HUES64 (cell line): Measurements from ENCODE around the gene CXCL17.

Experiments
- H3K27ac ChIP-seq: 2 replicates; pipeline ENCODE4 v1.7.0; 2013; ENCODE audit warnings: low read depth, low read length, inconsistent platforms
- H3K27me3 ChIP-seq: 2 replicates; pipeline ENCODE4 v1.6.1; 2013; ENCODE audit warnings: mild to moderate bottlenecking, low read length; ENCODE audit not compliant: insufficient read depth
- H3K36me3 ChIP-seq: 2 replicates; pipeline ENCODE4 v1.6.1; 2013; ENCODE audit warnings: mild to moderate bottlenecking, low read length; ENCODE audit not compliant: insufficient read depth
- H3K4me1 ChIP-seq: 2 replicates; pipeline ENCODE4 v1.6.1; 2013; ENCODE audit warnings: mild to moderate bottlenecking, low read length, moderate library complexity; ENCODE audit not compliant: insufficient read depth
- H3K4me3 ChIP-seq: 2 replicates; pipeline ENCODE4 v1.5.1; 2013; ENCODE audit warnings: mild to moderate bottlenecking, low read length, moderate library complexity
- H3K9ac ChIP-seq: 2 replicates; pipeline ENCODE4 v1.6.1; 2013; ENCODE audit warnings: mild to moderate bottlenecking, low read depth, low read length
- H3K9me3 ChIP-seq: 2 replicates; pipeline ENCODE4 v1.6.1; 2013; ENCODE audit warnings: low read depth, low read length; ENCODE audit not compliant: insufficient read depth
- WGBS: fragments of 150-250, 120-280 bp; methylation state at CpG from one replicate; pipeline ENCODE4 v1.1.7; 2013; ENCODE audit warnings: missing lambda C conversion rate; 5-methylcytosine and 5-hydroxymethylcytosine counted together

The CXCL17 gene

GRCh38 chr19:42423462-42424344 is 19.0 kb downstream of the CXCL17 start:
- Histone ChIP-seq H3K27me3 (peaks cover 58% of the 10 kb centered on the region), H3K9ac (peak overlapping the region; percentile 50; the same call in 1 of the 2 replicates), H3K9me3 (no peaks in the 10 kb centered on the region), H3K27ac (no peak overlapping the region), H3K4me3 (peak overlapping the region; percentile 60), H3K36me3 (no peaks in the 10 kb centered on the region), H3K4me1 (no peaks in the 10 kb centered on the region; the same call in 1 of the 2 replicates)
- 30% methylated on average over 63 of the region's 65 CpGs for WGBS

DNA sequence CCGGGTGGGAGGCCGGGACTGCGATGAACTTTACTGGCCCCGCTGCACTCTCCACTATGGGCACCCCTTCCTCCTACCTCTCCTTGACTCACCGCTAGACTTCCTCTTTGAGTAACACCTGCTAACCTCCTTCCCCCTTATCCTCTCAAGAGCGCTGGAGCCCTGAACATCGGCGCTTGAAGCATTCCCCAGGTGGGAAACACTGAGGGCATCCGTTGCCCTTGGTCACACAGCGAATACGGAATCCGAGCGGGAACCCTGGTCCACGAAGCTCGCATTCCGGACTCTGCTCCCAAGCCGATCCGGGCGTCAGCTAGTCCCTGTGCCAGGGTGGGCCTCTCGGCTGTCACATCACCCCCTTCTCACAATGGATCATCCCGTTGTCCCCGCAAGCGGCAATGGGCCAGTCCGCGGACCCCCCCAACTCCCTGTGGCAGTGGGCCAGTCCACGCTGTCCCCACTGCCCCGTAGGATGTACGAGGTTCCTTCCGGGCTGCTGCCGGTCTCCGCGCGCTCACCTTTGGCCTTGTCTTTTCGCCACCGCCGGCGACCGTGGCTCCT is 19.8 kb downstream of the CXCL17 start:
- H3K4me1 ChIP-seq = no peaks in the 10 kb centered on the region
- WGBS = 5% methylated on average over 38 of the region's 38 CpGs

DNA sequence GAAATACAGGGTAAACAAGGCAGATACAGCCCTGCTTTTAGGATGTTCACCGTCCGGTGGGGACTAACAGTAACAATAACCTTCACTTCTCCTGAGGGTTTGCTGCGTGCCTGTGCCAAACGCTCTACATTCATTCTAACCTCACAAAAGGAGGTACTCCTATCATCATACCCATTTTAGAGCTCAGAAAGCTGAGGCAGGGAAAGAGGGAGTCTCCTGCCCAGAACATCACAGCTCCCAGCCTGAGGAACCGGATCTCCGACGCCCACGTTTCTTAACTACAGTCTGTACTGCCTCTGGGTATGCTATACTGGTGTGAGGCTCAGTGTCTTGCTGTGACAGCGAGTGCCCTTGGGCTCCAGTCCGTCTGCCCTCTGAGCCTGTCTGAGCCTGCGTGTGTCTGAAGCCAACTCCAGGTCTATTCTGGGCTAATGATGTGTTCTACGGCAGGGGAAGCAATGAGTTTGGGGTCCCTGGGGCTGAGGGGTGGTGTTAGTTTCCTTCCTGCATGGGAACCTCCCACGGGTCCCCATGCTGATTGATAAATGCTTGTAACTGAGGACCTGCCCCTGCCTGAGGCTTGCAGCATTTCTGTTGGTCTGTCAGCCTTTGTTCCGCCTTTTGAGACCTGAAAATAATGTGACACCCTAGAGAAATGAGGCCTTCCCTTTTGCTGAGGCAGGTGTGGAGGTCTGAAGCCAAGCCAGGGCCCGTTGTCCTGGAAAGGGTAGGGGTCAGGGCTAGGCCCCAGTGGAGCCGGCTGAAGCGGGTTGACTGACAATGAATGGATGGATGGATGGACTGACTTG is 20.4 kb downstream of the CXCL17 start:
- H3K4me3 ChIP-seq = peak overlapping the region; percentile 60
- no peak overlapping the region for H3K27ac ChIP-seq
- no peaks in the 10 kb centered on the region for H3K36me3 ChIP-seq
- peaks cover 58% of the 10 kb centered on the region for H3K27me3 ChIP-seq
- WGBS = 80% methylated on average over 17 of the region's 17 CpGs
- no peaks in the 10 kb centered on the region for H3K9me3 ChIP-seq
- H3K9ac ChIP-seq = no peak overlapping the region
- no peaks in the 10 kb centered on the region for H3K4me1 ChIP-seq

More for the DNA sequence above, 19.8 kb downstream of the CXCL17 start:
- Histone ChIP-seq H3K4me3 (peak overlapping the region; percentile 60), H3K9ac (no peak overlapping the region), H3K36me3 (no peaks in the 10 kb centered on the region), H3K27me3 (peaks cover 58% of the 10 kb centered on the region), H3K27ac (no peak overlapping the region), H3K9me3 (no peaks in the 10 kb centered on the region)

GRCh38 chr19:42421591-42422031 is 21.1 kb downstream of the CXCL17 start:
- no peaks in the 10 kb centered on the region for H3K4me1 ChIP-seq
- H3K9me3 ChIP-seq = no peaks in the 10 kb centered on the region
- H3K36me3 ChIP-seq = no peaks in the 10 kb centered on the region
- H3K27me3 ChIP-seq = peaks cover 58% of the 10 kb centered on the region
- WGBS = 89% methylated on average over 9 of the region's 9 CpGs
- H3K9ac ChIP-seq = no peak overlapping the region
- no peak overlapping the region for H3K4me3 ChIP-seq
- no peak overlapping the region for H3K27ac ChIP-seq

DNA sequence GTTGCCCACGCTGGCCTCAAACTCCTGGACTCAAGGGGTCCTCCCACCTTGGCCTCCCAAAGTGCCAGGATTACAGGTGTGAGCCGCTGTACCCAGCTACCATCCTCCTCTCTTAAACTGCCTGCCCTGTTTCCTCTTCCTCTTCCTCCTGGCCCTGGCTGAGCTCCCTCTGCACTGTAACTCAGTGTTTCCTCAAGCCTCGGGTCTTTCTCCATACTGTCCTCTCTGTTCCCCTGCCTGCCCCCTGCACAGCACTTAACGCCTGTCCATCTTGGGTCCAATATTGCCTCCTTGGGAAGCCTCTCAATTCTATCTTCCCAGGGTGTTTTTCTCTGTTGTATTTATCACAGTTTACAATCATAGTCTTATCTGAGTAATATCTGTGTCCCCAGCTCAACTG is 21.6 kb downstream of the CXCL17 start:
- 93% methylated on average over 4 of the region's 4 CpGs for WGBS
- no peaks in the 10 kb centered on the region for H3K4me1 ChIP-seq
- H3K27me3 ChIP-seq = peaks cover 61% of the 10 kb centered on the region
- H3K36me3 ChIP-seq = no peaks in the 10 kb centered on the region
- H3K4me3 ChIP-seq = no peak overlapping the region
- H3K27ac ChIP-seq = no peak overlapping the region
- H3K9ac ChIP-seq = no peak overlapping the region
- no peaks in the 10 kb centered on the region for H3K9me3 ChIP-seq

- Histone ChIP-seq H3K9ac (no peak overlapping the region), H3K27me3 (peaks cover 53% of the 10 kb centered on the region), H3K4me1 (no peaks in the 10 kb centered on the region), H3K9me3 (no peaks in the 10 kb centered on the region), H3K36me3 (no peaks in the 10 kb centered on the region), H3K4me3 (no peak overlapping the region), H3K27ac (no peak overlapping the region)
- whole genome bisulfite sequencing = 62% methylated on average over 9 of the region's 10 CpGs
Measured at GRCh38 chr19:42420055-42420544, 22.6 kb downstream of the CXCL17 start.

DNA sequence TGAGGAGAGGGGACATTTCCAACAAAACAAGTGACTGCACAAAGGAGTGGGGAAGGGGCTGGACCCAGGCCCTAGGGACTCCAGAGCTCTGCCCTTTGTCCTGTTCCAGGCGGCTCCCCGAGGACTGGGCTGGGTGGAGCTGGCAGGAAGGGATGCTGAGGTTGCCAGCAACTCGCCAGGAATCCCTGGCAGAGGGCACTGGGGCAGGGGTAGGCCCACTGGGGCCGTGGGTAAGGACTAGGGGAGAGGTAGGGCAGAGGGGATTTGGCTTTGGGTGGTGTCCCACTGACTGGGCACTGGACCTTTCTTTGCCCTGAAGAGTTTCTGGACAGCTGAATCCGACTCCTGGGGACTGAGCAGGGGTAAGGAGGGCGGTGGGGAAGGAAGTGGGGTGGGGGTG is 23.4 kb downstream of the CXCL17 start:
- Histone ChIP-seq H3K27me3 (peaks cover 50% of the 10 kb centered on the region), H3K36me3 (no peaks in the 10 kb centered on the region), H3K9me3 (no peaks in the 10 kb centered on the region), H3K9ac (no peak overlapping the region), H3K4me3 (no peak overlapping the region), H3K27ac (no peak overlapping the region), H3K4me1 (no peaks in the 10 kb centered on the region)
- WGBS = 83% methylated on average over 6 of the region's 6 CpGs

GRCh38 chr19:42412661-42413076 is 30.1 kb downstream of the CXCL17 start:
- 79% methylated on average over 4 of the region's 4 CpGs for WGBS
- no peaks in the 10 kb centered on the region for H3K9me3 ChIP-seq
- H3K27ac ChIP-seq = no peak overlapping the region

DNA sequence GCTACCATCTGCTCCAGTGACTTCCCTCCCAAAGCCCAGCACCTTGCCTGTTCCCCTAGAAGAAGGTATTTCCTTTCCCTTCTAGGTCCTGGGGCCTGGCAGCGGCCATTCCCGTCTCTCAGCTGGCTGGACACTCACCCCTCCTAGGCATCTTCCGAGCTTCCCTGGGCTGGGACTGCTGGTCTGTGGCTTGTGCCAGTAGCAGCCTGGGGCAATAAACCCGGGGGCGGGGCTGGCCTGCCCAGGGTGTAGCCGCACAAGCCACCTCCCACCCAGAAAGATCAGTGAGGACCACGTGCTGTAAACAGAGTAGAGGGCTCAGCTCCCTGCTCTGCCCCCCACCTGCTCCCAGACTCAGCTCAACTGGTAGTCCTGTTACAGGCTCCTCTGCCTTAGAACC is 30.5 kb downstream of the CXCL17 start:
- no peak overlapping the region for H3K27ac ChIP-seq

More at GRCh38 chr19:42412661-42413076, 30.1 kb downstream of the CXCL17 start:
- Histone ChIP-seq H3K36me3 (no peaks in the 10 kb centered on the region), H3K4me3 (no peak overlapping the region), H3K27me3 (peaks cover 19% of the 10 kb centered on the region), H3K4me1 (0 out of 2 replicates have a peak, but pooled peaks cover 8% of the 10 kb centered on the region), H3K9ac (no peak overlapping the region)

DNA sequence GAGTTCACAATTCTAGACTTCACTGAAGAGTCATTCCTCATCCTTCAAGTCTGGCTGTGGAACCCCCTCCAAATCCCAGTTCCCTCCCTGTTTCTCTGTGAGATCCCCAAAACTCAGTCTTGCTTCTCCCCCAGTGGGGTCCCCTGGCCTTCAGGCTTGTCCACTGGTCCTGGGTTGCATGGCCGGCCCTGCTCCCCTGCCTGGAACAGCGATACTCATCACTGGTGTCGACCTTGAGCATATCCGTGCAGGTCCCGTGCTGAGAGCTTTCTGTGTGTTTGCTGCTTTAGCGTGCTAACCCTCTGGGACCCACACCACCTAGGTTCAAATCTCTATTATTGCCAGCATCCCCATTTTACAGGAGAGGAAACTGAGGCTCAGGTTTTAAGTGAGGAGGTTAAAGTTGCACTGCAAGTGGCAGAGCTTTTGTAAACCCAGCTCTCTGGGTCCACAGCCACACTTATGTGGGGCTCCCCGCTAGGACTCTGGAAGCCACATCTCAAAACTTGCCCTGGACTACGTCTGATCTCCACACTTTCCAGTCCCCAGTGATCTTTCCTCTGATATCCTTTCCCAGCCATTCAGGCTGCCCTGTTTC is 31.1 kb downstream of the CXCL17 start:
- Histone ChIP-seq H3K27ac (no peak overlapping the region), H3K36me3 (no peaks in the 10 kb centered on the region), H3K27me3 (peaks cover 17% of the 10 kb centered on the region), H3K9me3 (no peaks in the 10 kb centered on the region), H3K4me1 (0 out of 2 replicates have a peak, but pooled peaks cover 8% of the 10 kb centered on the region), H3K4me3 (no peak overlapping the region), H3K9ac (no peak overlapping the region)
- WGBS = 92% methylated on average over 8 of the region's 8 CpGs

More for the DNA sequence above, 30.5 kb downstream of the CXCL17 start:
- H3K4me3 ChIP-seq = no peak overlapping the region
- H3K4me1 ChIP-seq = 0 out of 2 replicates have a peak, but pooled peaks cover 8% of the 10 kb centered on the region
- H3K9me3 ChIP-seq = no peaks in the 10 kb centered on the region
- WGBS = 46% methylated on average over 7 of the region's 7 CpGs
- no peak overlapping the region for H3K9ac ChIP-seq
- peaks cover 17% of the 10 kb centered on the region for H3K27me3 ChIP-seq
- H3K36me3 ChIP-seq = no peaks in the 10 kb centered on the region
